A549 (cell line): ENCODE results near the gene ZNF132. TPM values are rescaled to one million over a fixed set of nuclear protein-coding genes. Genes with fewer than 3 reads are reported as not detected.

Experiments used
- ATAC-seq, 2 experiments: fragments of 200-7000 bp in 1 of 2; fragments of >200 bp in 1 of 2; cut with Nextera tagmentation in 1 of 2; cut with Tn5 transposase in 1 of 2; 3 replicates each; pipeline versions ENCODE4 v1.8.0 to v1.9.1; 2018 to 2020; ENCODE audit warnings: mild to moderate bottlenecking in 1 of 2, moderate library complexity in 1 of 2
- CTCF ChIA-PET: fragments of 300-600 bp; sonication (Branson Sonifier 250); formaldehyde crosslinking; extraction: SDS; loops from one replicate; lab custom pipeline; 2021; ENCODE audit warnings: antibody characterized with exemption, inconsistent platforms; lab: Yijun Ruan, JAX
- POLR2A ChIA-PET: fragments of 350-600 bp; formaldehyde crosslinking; extraction: SDS; loops from one replicate; lab custom pipeline; 2021; ENCODE audit warnings: antibody characterized with exemption, inconsistent platforms; lab: Yijun Ruan, JAX
- DNase-seq, 2 experiments: peaks; one replicate each; pipeline versions ENCODE4 v3.0.0 to v3.0.0-alpha.2; 2011 to 2016; ENCODE audit warnings: low read depth in 1 of 2, low spot score in 1 of 2
- FAIRE-seq: peaks from 2 replicates; lab custom pipeline; 2011; peaks lifted over from hg19 to GRCh38; lab: Jason Lieb, UNC
- H3K27ac ChIP-seq, 2 experiments: fragments of >200 bp; sonication (Bioruptor Twin); formaldehyde crosslinking; 3 replicates each; pipeline ENCODE4 v1.5.1; 2016 to 2017
- H3K4me1 ChIP-seq: fragments of >200 bp; sonication (Bioruptor Twin); formaldehyde crosslinking; 3 replicates; pipeline ENCODE4 v1.6.1; 2016
- H3K4me2 ChIP-seq: fragments of >200 bp; sonication (Bioruptor Twin); formaldehyde crosslinking; 3 replicates; pipeline ENCODE4 v1.6.1; 2016
- H3K4me3 ChIP-seq: fragments of >200 bp; sonication (Bioruptor Twin); formaldehyde crosslinking; 3 replicates; pipeline ENCODE4 v1.5.1; 2016
- H3K9me3 ChIP-seq: fragments of >200 bp; sonication (Bioruptor Twin); formaldehyde crosslinking; 3 replicates; pipeline ENCODE4 v1.6.1; 2016
- BCL3 ChIP-seq: fragments of >200 bp; sonication (Bioruptor Twin); formaldehyde crosslinking; IDR thresholded peaks from 3 replicates; pipeline ENCODE4 v1.6.1; 2016
- BHLHE40 ChIP-seq: IDR thresholded peaks from 2 replicates; pipeline ENCODE4 v1.6.1; 2012; ENCODE audit warnings: low read depth, low read length, inconsistent platforms
- CBX8 ChIP-seq: fragments of 200-600 bp; sonication (generic); IDR thresholded peaks from 2 replicates; pipeline ENCODE4 v1.6.1; 2016
- CEBPB ChIP-seq, 2 experiments: fragments of >200 bp in 1 of 2; sonication (Bioruptor Twin) in 1 of 2; formaldehyde crosslinking in 1 of 2; IDR thresholded peaks; 2 replicates each; pipeline ENCODE4 v1.6.1; 2012 to 2016
- E2F6 ChIP-seq: IDR thresholded peaks from 2 replicates; pipeline ENCODE4 v1.6.1; 2012; ENCODE audit warnings: low read depth, borderline replicate concordance
- EHF ChIP-seq: fragments of 250-450 bp; sonication (Bioruptor Pico); IDR thresholded peaks from 2 replicates; pipeline ENCODE4 v1.5.0; 2020; ENCODE audit warnings: mild to moderate bottlenecking
- EP300 ChIP-seq, 2 experiments: fragments of >200 bp; sonication (Bioruptor Twin); formaldehyde crosslinking; IDR thresholded peaks; 2 replicates in 1 of 2; 3 replicates in 1 of 2; pipeline ENCODE4 v1.6.1; 2016 to 2017
- FOSB ChIP-seq: fragments of 250-450 bp; sonication (Bioruptor Pico); IDR thresholded peaks from 2 replicates; pipeline ENCODE4 v1.5.0; 2020; ENCODE audit warnings: mild to moderate bottlenecking, moderate library complexity
- HEYL ChIP-seq: fragments of 250-450 bp; sonication (Bioruptor Pico); IDR thresholded peaks from 2 replicates; pipeline ENCODE4 v1.8.0; 2021; ENCODE audit warnings: mild to moderate bottlenecking, moderate library complexity
- HMGXB4 ChIP-seq: fragments of 250-450 bp; sonication (Bioruptor Pico); IDR thresholded peaks from 2 replicates; pipeline ENCODE4 v1.5.0; 2021; ENCODE audit warnings: mild to moderate bottlenecking, moderate library complexity, borderline replicate concordance
- HOXA7 ChIP-seq: fragments of 250-450 bp; sonication (Bioruptor Pico); IDR thresholded peaks from 2 replicates; pipeline ENCODE4 v1.5.0; 2020; ENCODE audit warnings: mild to moderate bottlenecking, moderate library complexity
- HOXB13 ChIP-seq: fragments of 250-450 bp; sonication (Bioruptor Pico); IDR thresholded peaks from 2 replicates; pipeline ENCODE4 v1.5.0; 2020; ENCODE audit warnings: low read depth, mild to moderate bottlenecking, moderate library complexity
- HOXB5 ChIP-seq: fragments of 250-450 bp; sonication (Bioruptor Pico); IDR thresholded peaks from 2 replicates; pipeline ENCODE4 v1.5.0; 2020; ENCODE audit warnings: mild to moderate bottlenecking, moderate library complexity
- JUN ChIP-seq, 2 experiments: fragments of >200 bp; sonication (Bioruptor Twin); formaldehyde crosslinking; IDR thresholded peaks; 2 replicates in 1 of 2; 3 replicates in 1 of 2; pipeline ENCODE4 v1.6.1; 2016 to 2017
- MAX ChIP-seq: IDR thresholded peaks from 2 replicates; pipeline ENCODE4 v1.6.1; 2012
- MAZ ChIP-seq: fragments of 150-350 bp; IDR thresholded peaks from 2 replicates; pipeline ENCODE4 v1.6.1; 2014; ENCODE audit warnings: antibody characterized with exemption, low read depth, low read length, borderline replicate concordance
- MYC ChIP-seq: IDR thresholded peaks from 2 replicates; pipeline ENCODE4 v1.6.1; 2012; ENCODE audit warnings: mild to moderate bottlenecking, inconsistent platforms, low read length, improper control_type of control experiment, borderline replicate concordance
- PBX3 ChIP-seq: IDR thresholded peaks from 2 replicates; pipeline ENCODE4 v1.6.1; 2012
- PHF8 ChIP-seq: fragments of 200-600 bp; sonication (generic); IDR thresholded peaks from 2 replicates; pipeline ENCODE4 v1.6.1; 2016; ENCODE audit warnings: low read depth, mild to moderate bottlenecking, antibody characterized with exemption, moderate library complexity, borderline replicate concordance
- POLR2A ChIP-seq: IDR thresholded peaks from 2 replicates; pipeline ENCODE4 v1.6.1; 2012; ENCODE audit warnings: mild to moderate bottlenecking, low read length
- POLR2AphosphoS2 ChIP-seq: conservative IDR thresholded peaks from 2 replicates; pipeline ENCODE4 v1.6.1; 2012; ENCODE audit warnings: low read length, improper control_type of control experiment, inconsistent platforms
- RFX5 ChIP-seq: fragments of 450-650 bp; IDR thresholded peaks from 2 replicates; pipeline ENCODE4 v1.7.1; 2014; ENCODE audit warnings: antibody characterized with exemption, mild to moderate bottlenecking, moderate library complexity
- ZC3H11A ChIP-seq: fragments of 450-650 bp; IDR thresholded peaks from 2 replicates; pipeline ENCODE4 v1.6.1; 2014; ENCODE audit warnings: antibody characterized with exemption, mild to moderate bottlenecking
- ZNF302 ChIP-seq: fragments of 250-450 bp; sonication (Bioruptor Pico); IDR thresholded peaks from 2 replicates; pipeline ENCODE4 v1.9.0; 2021; ENCODE audit warnings: inconsistent platforms, mild to moderate bottlenecking, moderate library complexity
- WGBS: methylation state at CpG from one replicate; pipeline ENCODE4 v1.1.6; 2017; ENCODE audit errors: missing lambda C conversion rate; 5-methylcytosine and 5-hydroxymethylcytosine counted together
- polyA plus RNA-seq, 4 experiments: library from polyadenylated mRNA; depleted of rRNA in 3 of 4; stranded (reverse); fragments of >200 nt; fragmentation: RNase III in 1 of 4; extraction: RNeasy Plus Mini Kit Qiagen cat#74134 plus additional on column Dnase treatment in 1 of 4; gene quantifications; 2 replicates in 3 of 4; 3 replicates in 1 of 4; pipeline ENCODE4 v1.2.3, GENCODE V29; 2011 to 2017

ZNF132 gene
- polyA plus RNA-seq, 2 of the 4 experiments (the other 2 are of a cell fraction): 0.05 to 0.16 TPM

- no peak for TF ChIP-seq FOSB (CRISPR knock-in tag)
- TF ChIP-seq HEYL (CRISPR knock-in tag): no peak
- TF ChIP-seq EP300 (IDR thresholded peaks at IDR 0.05): no peak
- TF ChIP-seq HOXA7: no peak
- TF ChIP-seq ZNF302 (CRISPR knock-in tag): no peak
- no peak for TF ChIP-seq CBX8
- TF ChIP-seq, all 56 proteins: peak for 0
These were observed 38.0 kb downstream of the ZNF132 start (continued) for GRCh38 chr19:58401840-58402421.

- DNase-seq (peak; percentile 97 to 100), ATAC-seq (peak; percentile 76 to 94), FAIRE-seq (peak; percentile 99)
- Histone ChIP-seq H3K27ac (peak overlapping the region; percentile 86 to 91), H3K9me3 (no peaks in the 10 kb centered on the region), H3K4me3 (peak overlapping the region; percentile 73), H3K4me2 (peak overlapping the region; percentile 89), H3K4me1 (peaks cover 19% of the 10 kb centered on the region)
- 0 out of 4 replicates have a peak, but pooled peaks of 1 of the 2 experiments have one; percentile 3 for TF ChIP-seq CEBPB (IDR thresholded peaks at IDR 0.05)
- peak in 1 of 2 experiments; percentile 90; a peak in 3 of 5 replicates for TF ChIP-seq JUN (IDR thresholded peaks at IDR 0.05)
- no peak for TF ChIP-seq POLR2AphosphoS2
- TF ChIP-seq PHF8: peak; percentile 76; the same call in 1 of the 2 replicates
- no peak for TF ChIP-seq EHF
- TF ChIP-seq E2F6: peak; percentile 96
- TF ChIP-seq MAZ: 0 out of 2 replicates have a peak, but pooled peaks have one; percentile 64
- TF ChIP-seq HOXB5: peak; percentile 84; the same call in 1 of the 2 replicates
- TF ChIP-seq HMGXB4: no peak
- peak; percentile 95 for TF ChIP-seq POLR2A
- peak; percentile 91 for TF ChIP-seq MAX
- TF ChIP-seq RFX5: peak; percentile 98
- TF ChIP-seq HOXB13 (CRISPR knock-in tag): peak; percentile 58; the same call in 1 of the 2 replicates
- TF ChIP-seq MYC: 0 out of 2 replicates have a peak, but pooled peaks have one; percentile 24
- TF ChIP-seq BCL3: peak; percentile 85; the same call in 1 of the 3 replicates
- 0 out of 2 replicates have a peak, but pooled peaks have one; percentile 21 for TF ChIP-seq BHLHE40
- TF ChIP-seq PBX3: peak; percentile 26; the same call in 1 of the 2 replicates
- TF ChIP-seq ZC3H11A: no peak
- TF ChIP-seq HEYL (CRISPR knock-in tag): no peak
- POLR2A ChIA-PET: interaction anchor here (1.6 kb wide), 1 partner anchor 39 kb away, joined by 5 read pairs; the partner anchor contains the start of gene ZNF497
- CTCF ChIA-PET: interaction anchor here (1.2 kb wide), 1 partner anchor 119 kb away, joined by 7 read pairs; the partner anchor contains the start of gene ZBTB45
- WGBS: 9% methylated on average over 55 of the region's 80 CpGs
These were observed 38.8 kb downstream of the ZNF132 start for GRCh38 chr19:58400916-58401839.
